MV-4-11 (cell line): Measurements from ENCODE around the gene FOXC1.
A peak's percentile ranks its signal among the peaks of the same experiment; 100 is the strongest.

Experiments used
- DNase-seq: peaks from one replicate; lab custom pipeline; 2025; lab: John Stamatoyannopoulos, UW

Gene FOXC1

GRCh38 chr6:1584996-1585668 lies 24.6 kb upstream of the FOXC1 start:
- no peak for DNase-seq

GRCh38 chr6:1585669-1586049 lies 24.1 kb upstream of the FOXC1 start:
- no peak for DNase-seq

- no peak for DNase-seq
Measured at GRCh38 chr6:1586256-1586655, 23.5 kb upstream of the FOXC1 start.

GRCh38 chr6:1586861-1587450 lies 22.8 kb upstream of the FOXC1 start:
- DNase-seq: no peak

GRCh38 chr6:1587546-1587945 lies 22.2 kb upstream of the FOXC1 start:
- no peak for DNase-seq

- no peak for DNase-seq
Measured at GRCh38 chr6:1587977-1588376, 21.7 kb upstream of the FOXC1 start.

- DNase-seq: no peak
Measured at GRCh38 chr6:1589208-1589607, 20.5 kb upstream of the FOXC1 start.

GRCh38 chr6:1590580-1590979 lies 19.1 kb upstream of the FOXC1 start:
- DNase-seq: no peak

GRCh38 chr6:1591243-1591642 lies 18.5 kb upstream of the FOXC1 start:
- DNase-seq: no peak

- DNase-seq: no peak
Measured at GRCh38 chr6:1591926-1592325, 17.8 kb upstream of the FOXC1 start.

- no peak for DNase-seq
Measured at GRCh38 chr6:1592852-1593251, 16.9 kb upstream of the FOXC1 start.

- no peak for DNase-seq
Measured at GRCh38 chr6:1593286-1593957, 16.3 kb upstream of the FOXC1 start.

GRCh38 chr6:1593958-1594314 lies 15.8 kb upstream of the FOXC1 start:
- DNase-seq: no peak

- DNase-seq: no peak
Measured at GRCh38 chr6:1594445-1595200, 15.1 kb upstream of the FOXC1 start.

- DNase-seq: no peak
Measured at GRCh38 chr6:1595271-1596087, 14.2 kb upstream of the FOXC1 start.

GRCh38 chr6:1596088-1596852 lies 13.4 kb upstream of the FOXC1 start:
- no peak for DNase-seq

GRCh38 chr6:1597121-1597744 lies 12.5 kb upstream of the FOXC1 start:
- DNase-seq: no peak

- DNase-seq: peak; percentile 38
Measured at GRCh38 chr6:1597924-1598323, 11.8 kb upstream of the FOXC1 start.

GRCh38 chr6:1598433-1598832 lies 11.3 kb upstream of the FOXC1 start:
- DNase-seq: no peak

- DNase-seq: no peak
Measured at GRCh38 chr6:1598886-1599285, 10.8 kb upstream of the FOXC1 start.

- DNase-seq: no peak
Measured at GRCh38 chr6:1599469-1599868, 10.2 kb upstream of the FOXC1 start.
